IPS DF 4.7 (cell line): ENCODE measurements around the gene KANSL1.

Source experiments
- DNase-seq: peaks from one replicate; pipeline ENCODE4 v3.0.0-alpha.2; 2013; ENCODE audit warnings: low spot score; ENCODE audit errors: extremely low read depth

Gene KANSL1

GRCh38 chr17:46002311-46002972, 190.8 kb downstream of the KANSL1 start:
- peak; percentile 56 for DNase-seq

- no peak for DNase-seq
These were observed 191.6 kb downstream of the KANSL1 start for GRCh38 chr17:46001390-46002310.

- DNase-seq, result no peak
These were observed 192.5 kb downstream of the KANSL1 start for GRCh38 chr17:46000757-46001156.

DNA sequence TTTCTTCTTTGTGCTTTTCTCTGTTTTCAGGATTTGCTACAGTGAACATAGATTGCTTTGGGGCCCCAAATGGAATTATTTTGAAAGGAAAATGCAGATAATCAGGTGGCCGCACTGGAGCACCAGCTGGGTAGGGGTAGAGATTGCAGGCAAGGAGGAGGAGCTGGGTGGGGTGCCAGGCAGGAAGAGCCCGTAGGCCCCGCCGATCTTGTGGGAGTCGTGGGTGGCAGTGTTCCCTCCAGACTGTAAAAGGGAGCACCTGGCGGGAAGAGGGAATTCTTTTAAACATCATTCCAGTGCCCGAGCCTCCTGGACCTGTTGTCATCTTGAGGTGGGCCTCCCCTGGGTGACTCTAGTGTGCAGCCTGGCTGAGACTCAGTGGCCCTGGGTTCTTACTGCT, 192.9 kb downstream of the KANSL1 start:
- DNase-seq, result no peak

DNA sequence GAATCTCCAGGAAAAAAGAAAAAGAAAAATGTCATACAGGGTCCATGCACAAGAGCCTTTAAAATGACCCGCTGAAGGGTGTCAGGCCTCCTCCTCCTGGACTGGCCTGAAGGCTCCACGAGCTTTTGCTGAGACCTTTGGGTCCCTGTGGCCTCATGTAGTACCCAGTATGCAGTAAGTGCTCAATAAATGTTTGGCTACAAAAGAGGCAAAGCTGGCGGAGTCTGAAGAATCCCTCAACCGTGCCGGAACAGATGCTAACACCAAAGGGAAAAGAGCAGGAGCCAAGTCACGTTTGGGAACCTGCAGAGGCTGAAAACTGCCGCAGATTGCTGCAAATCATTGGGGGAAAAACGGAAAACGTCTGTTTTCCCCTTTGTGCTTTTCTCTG, 193.3 kb downstream of the KANSL1 start:
- no peak for DNase-seq

GRCh38 chr17:45998987-45999899, 194.0 kb downstream of the KANSL1 start, which contains the start of gene STH:
Gene STH, plus strand, starts transcription at chr17:45999250. Its CDS starts 30 bp downstream, at chr17:45999280.
- DNase-seq, result no peak

DNA sequence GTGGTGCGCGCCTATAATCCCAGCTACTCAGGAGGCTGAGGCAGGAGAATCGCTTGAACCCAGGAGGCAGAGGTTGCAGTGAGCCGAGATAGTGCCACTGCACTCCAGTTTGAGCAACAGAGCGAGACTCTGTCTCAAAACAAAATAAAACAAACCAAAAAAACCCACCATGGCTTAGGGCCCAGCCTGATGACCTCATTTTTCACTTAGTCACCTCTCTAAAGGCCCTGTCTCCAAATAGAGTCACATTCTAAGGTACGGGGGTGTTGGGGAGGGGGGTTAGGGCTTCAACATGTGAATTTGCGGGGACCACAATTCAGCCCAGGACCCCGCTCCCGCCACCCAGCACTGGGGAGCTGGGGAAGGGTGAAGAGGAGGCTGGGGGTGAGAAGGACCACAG, 195.6 kb downstream of the KANSL1 start:
- DNase-seq, result no peak

- DNase-seq, result no peak
These were observed 196.1 kb downstream of the KANSL1 start for GRCh38 chr17:45997166-45997565.

- no peak for DNase-seq
These were observed 196.8 kb downstream of the KANSL1 start for GRCh38 chr17:45996282-45996937.

DNA sequence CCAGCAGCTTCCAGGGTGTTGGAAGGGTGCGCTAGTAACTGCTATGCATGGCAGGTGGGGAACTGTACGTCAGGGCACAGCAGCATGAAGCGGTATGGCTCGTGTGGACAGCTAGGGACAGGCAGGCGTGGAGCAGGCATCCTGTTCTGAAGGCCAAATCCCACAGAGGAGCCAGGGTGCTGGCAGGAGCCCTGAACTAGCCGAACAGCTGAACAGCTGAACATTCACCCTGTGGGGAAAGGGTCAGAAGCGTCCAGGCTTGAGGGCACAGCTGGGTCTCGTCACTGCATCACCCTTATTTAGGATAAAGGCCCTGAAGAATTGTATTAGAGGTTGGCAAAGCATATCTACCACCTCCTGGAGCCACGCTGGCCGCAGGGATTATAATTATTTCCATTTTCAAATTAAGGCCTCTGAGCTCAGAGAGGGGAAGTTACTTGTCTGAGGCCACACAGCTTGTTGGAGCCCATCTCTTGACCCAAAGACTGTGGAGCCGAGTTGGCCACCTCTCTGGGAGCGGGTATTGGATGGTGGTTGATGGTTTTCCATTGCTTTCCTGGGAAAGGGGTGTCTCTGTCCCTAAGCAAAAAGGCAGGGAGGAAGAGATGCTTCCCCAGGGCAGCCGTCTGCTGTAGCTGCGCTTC, 197.5 kb downstream of the KANSL1 start:
- DNase-seq, result no peak

- DNase-seq, result no peak
These were observed 198.2 kb downstream of the KANSL1 start for GRCh38 chr17:45994987-45995386.

GRCh38 chr17:45993962-45994627, 199.1 kb downstream of the KANSL1 start:
- DNase-seq, result no peak

DNA sequence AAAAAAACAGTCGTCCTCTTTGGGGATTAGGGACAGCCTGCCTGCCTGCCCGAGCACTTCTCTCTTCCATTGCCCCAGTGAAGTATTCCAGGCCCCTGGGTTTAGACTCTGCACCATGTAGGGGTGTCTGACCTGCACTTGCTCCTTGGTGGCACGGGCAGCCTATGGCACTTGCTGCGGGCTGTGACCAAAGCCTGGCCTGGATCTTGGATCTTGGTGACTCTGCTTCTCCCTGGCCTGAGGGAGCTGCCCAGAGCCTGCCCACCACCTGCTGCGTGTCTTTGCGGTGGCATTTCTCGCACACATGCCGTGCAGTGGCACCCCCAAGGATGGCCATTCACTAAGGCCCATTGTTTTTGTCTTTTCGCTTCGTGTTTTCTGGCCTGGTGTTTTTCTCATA, 200.3 kb downstream of the KANSL1 start:
- no peak for DNase-seq

GRCh38 chr17:45992175-45992574, 201.1 kb downstream of the KANSL1 start:
- no peak for DNase-seq

DNA sequence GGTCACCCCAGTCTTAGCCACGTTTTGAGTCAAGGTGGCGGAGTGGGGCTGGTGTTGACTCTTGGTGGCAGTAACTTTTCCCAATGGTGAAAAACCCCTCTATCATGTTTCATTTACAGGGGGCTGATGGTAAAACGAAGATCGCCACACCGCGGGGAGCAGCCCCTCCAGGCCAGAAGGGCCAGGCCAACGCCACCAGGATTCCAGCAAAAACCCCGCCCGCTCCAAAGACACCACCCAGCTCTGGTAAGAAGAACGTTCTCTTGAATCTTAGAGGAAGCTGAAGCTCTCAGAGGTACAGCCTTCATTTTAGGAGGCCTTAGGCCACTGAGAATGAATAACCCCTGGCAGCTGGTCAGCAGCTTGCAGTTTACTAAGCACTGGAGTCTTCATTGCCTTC, 201.9 kb downstream of the KANSL1 start:
- DNase-seq, result no peak

- no peak for DNase-seq
These were observed 202.3 kb downstream of the KANSL1 start for GRCh38 chr17:45990886-45991285.

DNA sequence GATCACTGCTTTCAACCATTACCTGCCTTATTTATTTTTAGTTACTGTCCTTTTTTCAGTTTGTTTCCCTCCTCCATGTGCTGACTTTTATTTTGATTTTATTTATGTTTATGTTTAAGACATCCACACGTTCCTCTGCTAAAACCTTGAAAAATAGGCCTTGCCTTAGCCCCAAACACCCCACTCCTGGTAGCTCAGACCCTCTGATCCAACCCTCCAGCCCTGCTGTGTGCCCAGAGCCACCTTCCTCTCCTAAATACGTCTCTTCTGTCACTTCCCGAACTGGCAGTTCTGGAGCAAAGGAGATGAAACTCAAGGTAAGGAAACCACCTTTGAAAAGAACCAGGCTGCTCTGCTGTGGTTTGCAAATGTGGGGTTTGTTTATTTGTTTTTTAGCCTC, 203.5 kb downstream of the KANSL1 start:
- DNase-seq, result no peak

DNA sequence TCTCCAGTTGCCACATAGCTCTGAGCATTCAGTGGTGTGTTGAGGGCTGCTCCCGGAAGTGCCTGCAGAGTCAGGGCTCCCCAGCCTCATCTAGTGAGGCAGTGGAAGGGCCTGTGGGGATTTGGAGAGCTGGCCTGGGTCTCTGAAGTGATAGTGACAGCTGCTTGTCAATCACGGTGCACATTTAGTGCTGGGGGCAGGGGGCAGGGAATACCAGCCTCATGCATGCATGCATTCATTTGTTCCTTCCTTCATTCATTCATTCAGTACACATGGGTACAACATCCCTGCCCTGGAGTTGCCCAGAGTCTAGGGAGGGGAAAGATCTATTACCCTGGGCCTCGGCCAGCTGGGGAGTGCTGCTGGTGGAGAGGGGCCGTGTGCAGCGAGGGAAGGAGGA, 205.5 kb downstream of the KANSL1 start:
- no peak for DNase-seq

GRCh38 chr17:45986056-45986455, 207.2 kb downstream of the KANSL1 start:
- DNase-seq, result no peak

GRCh38 chr17:45985447-45985846, 207.8 kb downstream of the KANSL1 start:
- DNase-seq, result no peak
